GM12878 (cell line): Measurements from ENCODE around the gene OTC. TPM values are rescaled to one million over a fixed set of nuclear protein-coding genes. Genes with fewer than 3 reads are reported as not detected.

Experiments used
- ATAC-seq: fragments of 200-7000 bp; cut with Tn5 transposase; 3 replicates; pipeline ENCODE4 v1.9.1; 2020; ENCODE audit warnings: mild to moderate bottlenecking, moderate library complexity
- BruUV-seq: library from RNA; stranded (reverse); fragments of 400-500 nt; replicated peaks from 2 replicates; lab custom pipeline; 2021; lab: Mats Ljungman, UMichigan
- CTCF ChIA-PET: fragments of 300-600 bp; sonication (Branson Sonifier 250); formaldehyde crosslinking; extraction: SDS; loops from one replicate; lab custom pipeline; 2021; ENCODE audit warnings: inconsistent platforms; lab: Yijun Ruan, JAX
- POLR2A ChIA-PET: fragments of 350-600 bp; formaldehyde crosslinking; extraction: SDS; loops from one replicate; lab custom pipeline; 2021; ENCODE audit warnings: inconsistent platforms; lab: Charles Lee
- RAD21 ChIA-PET: fragments of 300-600 bp; sonication (Branson Sonifier 250); formaldehyde crosslinking; loops from one replicate; lab custom pipeline; 2023; ENCODE audit warnings: antibody characterized with exemption; ENCODE audit not compliant: unreplicated experiment; lab: Charles Lee
- SMC1A ChIA-PET: fragments of 300-600 bp; sonication (Branson Sonifier 250); formaldehyde crosslinking; loops from one replicate; lab custom pipeline; 2023; ENCODE audit not compliant: unreplicated experiment, uncharacterized antibody; lab: Charles Lee
- DNase-seq: peaks from one replicate; pipeline ENCODE4 v3.0.0-alpha.2; 2011; ENCODE audit warnings: low read depth, low spot score
- FAIRE-seq: peaks from 3 replicates; lab custom pipeline; 2011; peaks lifted over from hg19 to GRCh38; lab: Jason Lieb, UNC
- H2AFZ ChIP-seq: 2 replicates; pipeline ENCODE4 v1.6.0; 2011; ENCODE audit warnings: low read depth, low read length, control low read depth; ENCODE audit not compliant: control insufficient read depth
- H3K27ac ChIP-seq: 2 replicates; pipeline ENCODE4 v1.5.1; 2011; ENCODE audit warnings: control low read depth; ENCODE audit not compliant: control insufficient read depth, insufficient read depth
- H3K27me3 ChIP-seq, 2 experiments: replicated peaks in 1 of 2; 2 replicates each; pipeline versions ENCODE4 v1.6.0 to v1.6.1; 2011; ENCODE audit warnings: low read length in 1 of 2; ENCODE audit not compliant: control insufficient read depth in 2 of 2, insufficient read depth in 2 of 2
- H3K36me3 ChIP-seq, 2 experiments: 2 replicates each; pipeline ENCODE4 v1.5.1; 2011; ENCODE audit warnings: low read length in 1 of 2; ENCODE audit not compliant: control insufficient read depth in 2 of 2, insufficient read depth in 2 of 2
- H3K4me1 ChIP-seq: 2 replicates; pipeline ENCODE4 v1.6.1; 2011; ENCODE audit warnings: mild to moderate bottlenecking, low read length, moderate library complexity, mixed read lengths; ENCODE audit not compliant: control insufficient read depth, insufficient read depth
- H3K4me2 ChIP-seq: 2 replicates; pipeline ENCODE4 v1.6.0; 2011; ENCODE audit warnings: control low read depth; ENCODE audit not compliant: control insufficient read depth, insufficient read depth
- H3K4me3 ChIP-seq: fragments of 200-600 bp; sonication (generic); 2 replicates; pipeline ENCODE4 v1.5.1; 2016
- H3K79me2 ChIP-seq: 2 replicates; pipeline ENCODE4 v1.6.0; 2011; ENCODE audit warnings: low read length; ENCODE audit not compliant: control insufficient read depth, insufficient read depth
- H3K9ac ChIP-seq: 2 replicates; pipeline ENCODE4 v1.8.0; 2011; ENCODE audit warnings: low read length, control low read depth, mixed read lengths; ENCODE audit not compliant: control insufficient read depth, insufficient read depth
- H3K9me3 ChIP-seq: replicated peaks from 3 replicates; pipeline ENCODE4 v1.5.1; 2011; ENCODE audit warnings: mild to moderate bottlenecking, low read length; ENCODE audit not compliant: control insufficient read depth, insufficient read depth
- H4K20me1 ChIP-seq: 2 replicates; pipeline ENCODE4 v1.6.0; 2011; ENCODE audit not compliant: control insufficient read depth, insufficient read depth
- BMI1 ChIP-seq: fragments of 450-650 bp; IDR thresholded peaks from 2 replicates; pipeline ENCODE4 v1.6.1; 2016; ENCODE audit warnings: mild to moderate bottlenecking, moderate library complexity, borderline replicate concordance
- CEBPZ ChIP-seq: fragments of 150-350 bp; IDR thresholded peaks from 2 replicates; pipeline ENCODE4 v1.6.1; 2016; ENCODE audit warnings: low read depth, low read length
- MTA3 ChIP-seq: IDR thresholded peaks from 2 replicates; pipeline ENCODE4 v1.6.1; 2012; ENCODE audit warnings: low read length, inconsistent platforms, borderline replicate concordance
- NFXL1 ChIP-seq: fragments of 450-650 bp; IDR thresholded peaks from 2 replicates; pipeline ENCODE4 v1.6.1; 2017; ENCODE audit warnings: antibody characterized with exemption, mild to moderate bottlenecking, borderline replicate concordance
- NFYA ChIP-seq: IDR thresholded peaks from 2 replicates; pipeline ENCODE4 v1.6.1; 2011; ENCODE audit warnings: low read depth, mild to moderate bottlenecking, low read length, improper control_type of control experiment, borderline replicate concordance
- SUPT20H ChIP-seq: IDR thresholded peaks from 2 replicates; pipeline ENCODE4 v1.6.1; 2011; ENCODE audit warnings: low read depth, mild to moderate bottlenecking, low read length, moderate library complexity, borderline replicate concordance; ENCODE audit not compliant: control insufficient read depth
- TCF3 ChIP-seq: IDR thresholded peaks from 2 replicates; pipeline ENCODE4 v1.6.1; 2012; ENCODE audit warnings: low read depth, mild to moderate bottlenecking, low read length, borderline replicate concordance; ENCODE audit not compliant: insufficient read depth
- ZNF24 ChIP-seq: fragments of 450-650 bp; IDR thresholded peaks from 2 replicates; pipeline ENCODE4 v1.6.1; 2017; ENCODE audit warnings: antibody characterized with exemption, mild to moderate bottlenecking
- in situ Hi-C: fragments of 300-500 bp; cut with MboI; formaldehyde crosslinking; loops from 9 replicates; pipeline ENCODE4 v1.14.3; 2018; ENCODE audit warnings: mixed read lengths
- intact Hi-C: fragments of 100-400 bp; cut with micrococcal nuclease; formaldehyde crosslinking; loops from one replicate; pipeline ENCODE4 v1.14.2; 2022; ENCODE audit not compliant: unreplicated experiment
- polyA plus RNA-seq, 11 experiments: library from polyadenylated mRNA; depleted of rRNA in 4 of 11; unstranded in 6 of 11; stranded (reverse) in 5 of 11; fragments of >200 nt; fragmentation: Nextera tagmentation in 4 of 11; fragmentation: Illumina TruSeq in 1 of 11; extraction: Ambion mirVana in 4 of 11; extraction: Trizol in 1 of 11; gene quantifications; 1 replicate in 1 of 11; 2 replicates in 10 of 11; pipeline versions ENCODE4 v1.2.1 to v1.2.3, GENCODE V29; 2011 to 2016; ENCODE audit warnings: inconsistent platforms in 2 of 11, missing spikeins in 2 of 11, low read depth in 1 of 11
- total RNA-seq, 4 experiments: library from RNA; depleted of rRNA in 3 of 4; stranded (reverse); fragments of >200 nt in 3 of 4; fragmentation: Illumina TruSeq in 1 of 4; extraction: Trizol in 1 of 4; gene quantifications; 2 replicates each; pipeline versions ENCODE4 v1.2.1 to v1.2.3, GENCODE V29; 2013 to 2021
- TF ChIP-seq, protein P1 (sequence below): IDR thresholded peaks from 2 replicates; pipeline ENCODE4 v1.6.1; 2011; ENCODE audit warnings: borderline replicate concordance, low read depth, mild to moderate bottlenecking, moderate library complexity, mixed read lengths, low read length; ENCODE audit not compliant: insufficient read depth; ENCODE audit errors: extremely low read length

Gene OTC
- total and polyA plus RNA-seq, 10 of the 15 experiments (the other 5 are each of a cell fraction or from before 2014, with no cell fraction given), result not detected

DNA sequence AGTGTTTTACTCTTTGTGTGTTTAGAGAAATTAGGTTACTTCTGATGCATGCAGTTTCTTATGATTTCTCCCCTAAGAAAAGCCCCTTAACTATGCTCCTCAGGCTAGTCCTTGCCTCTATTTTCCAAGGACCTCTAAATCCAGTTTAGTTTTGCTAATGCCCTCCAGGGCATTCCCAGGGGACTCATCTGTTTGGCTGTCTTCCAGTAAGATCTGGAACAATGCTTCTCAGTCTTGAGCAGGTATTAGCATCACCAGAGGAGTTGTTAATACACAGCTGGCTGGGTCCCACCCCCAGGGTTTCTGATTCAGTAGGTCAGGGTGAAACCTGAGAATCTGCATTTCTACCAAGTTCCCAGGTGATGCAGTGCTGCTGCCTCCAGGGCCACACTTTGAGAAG lies 56.9 kb downstream of the OTC start (continued):
- no peak for TF ChIP-seq CEBPZ
- TF ChIP-seq MTA3, result no peak

- no peaks in the 10 kb centered on the region; a peak in 1 of 4 replicates for H3K27me3 ChIP-seq
- no peak overlapping the region for H3K4me3 ChIP-seq
- H3K27ac ChIP-seq, result no peak overlapping the region
- intact Hi-C loops (no loop called here), in situ Hi-C loops (no loop called here)
- no peaks in the 10 kb centered on the region for H3K79me2 ChIP-seq
- no TSS peak for BruUV-seq
- no peaks in the 10 kb centered on the region for H3K9me3 ChIP-seq
- TF ChIP-seq BMI1 (no peak), TCF3 (no peak), NFXL1 (no peak), ZNF24 (no peak), SUPT20H (no peak), NFYA (no peak)
- TF ChIP-seq, protein P1, sequence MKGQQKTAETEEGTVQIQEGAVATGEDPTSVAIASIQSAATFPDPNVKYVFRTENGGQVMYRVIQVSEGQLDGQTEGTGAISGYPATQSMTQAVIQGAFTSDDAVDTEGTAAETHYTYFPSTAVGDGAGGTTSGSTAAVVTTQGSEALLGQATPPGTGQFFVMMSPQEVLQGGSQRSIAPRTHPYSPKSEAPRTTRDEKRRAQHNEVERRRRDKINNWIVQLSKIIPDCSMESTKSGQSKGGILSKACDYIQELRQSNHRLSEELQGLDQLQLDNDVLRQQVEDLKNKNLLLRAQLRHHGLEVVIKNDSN, result no peak
- no peaks in the 10 kb centered on the region for H4K20me1 ChIP-seq
- ChIA-PET SMC1A (no interaction called here), CTCF (no interaction called here), RAD21 (no interaction called here), POLR2A (no interaction called here)
- FAIRE-seq (no peak), DNase-seq (no peak), ATAC-seq (no peak)
- H3K4me2 ChIP-seq, result no peak overlapping the region
- no peak overlapping the region for H2AFZ ChIP-seq
- H3K9ac ChIP-seq, result no peak overlapping the region
- H3K4me1 ChIP-seq, result no peaks in the 10 kb centered on the region
- H3K36me3 ChIP-seq, result no peaks in the 10 kb centered on the region
These were observed 74.4 kb downstream of the OTC start for GRCh38 chrX:38426785-38427184.
